DMS53 treated with DMSO at 0.1 percent for 48 hours (cell line): ENCODE data around the gene TNRC6A.
A peak's percentile ranks its signal among the peaks of the same experiment; 100 is the strongest.
"Not testable (repeated sequence)": the region's sequence is repeated elsewhere in the genome, so short reads cannot be mapped to it uniquely, and the experiment has no call there.

Experiments
- DNase-seq: peaks from one replicate; lab custom pipeline; 2025; ENCODE audit not compliant: unreplicated experiment; lab: John Stamatoyannopoulos, UW

Gene TNRC6A

GRCh38 chr16:24844101-24845030 is 114.9 kb downstream of the TNRC6A start:
- DNase-seq, result peak; percentile 52

GRCh38 chr16:24845031-24845365 is 115.5 kb downstream of the TNRC6A start:
- DNase-seq, result not testable (repeated sequence)

- DNase-seq, result no peak
Measured at GRCh38 chr16:24845726-24846547, 116.5 kb downstream of the TNRC6A start, which contains the start of gene SLC5A11. Gene SLC5A11 (plus strand): TSS chr16:24845963. CDS start chr16:24858644, 12,681 bp downstream.

GRCh38 chr16:24846548-24847357 is 117.3 kb downstream of the TNRC6A start:
- DNase-seq, result no peak

GRCh38 chr16:24847358-24847664 is 117.9 kb downstream of the TNRC6A start:
- DNase-seq, result no peak

- DNase-seq, result no peak
Measured at GRCh38 chr16:24848065-24848464, 118.6 kb downstream of the TNRC6A start.

- no peak for DNase-seq
Measured at GRCh38 chr16:24849641-24850040, 120.2 kb downstream of the TNRC6A start.

- no peak for DNase-seq
Measured at GRCh38 chr16:24850289-24850938, 121.0 kb downstream of the TNRC6A start.

- no peak for DNase-seq
Measured at GRCh38 chr16:24851700-24852099, 122.2 kb downstream of the TNRC6A start.

GRCh38 chr16:24852281-24852721 is 122.8 kb downstream of the TNRC6A start:
- DNase-seq, result no peak

- no peak for DNase-seq
Measured at GRCh38 chr16:24853169-24853824, 123.8 kb downstream of the TNRC6A start.

GRCh38 chr16:24853830-24854229 is 124.4 kb downstream of the TNRC6A start:
- peak; percentile 33 for DNase-seq

- DNase-seq, result no peak
Measured at GRCh38 chr16:24854607-24855171, 125.2 kb downstream of the TNRC6A start.

- DNase-seq, result no peak
Measured at GRCh38 chr16:24855678-24856077, 126.2 kb downstream of the TNRC6A start.

- not testable (repeated sequence) for DNase-seq
Measured at GRCh38 chr16:24856871-24857270, 127.4 kb downstream of the TNRC6A start.

- no peak for DNase-seq
Measured at GRCh38 chr16:24858219-24859041, 129.0 kb downstream of the TNRC6A start.

- no peak for DNase-seq
Measured at GRCh38 chr16:24861461-24861860, 132.0 kb downstream of the TNRC6A start.

- DNase-seq, result no peak
Measured at GRCh38 chr16:24863582-24864437, 134.4 kb downstream of the TNRC6A start.
